Measurements from ENCODE around the gene AHCTF1.
"Not testable (repeated sequence)": the region's sequence is repeated elsewhere in the genome, so short reads cannot be mapped to it uniquely, and the experiment has no call there.

Gene AHCTF1

DNA sequence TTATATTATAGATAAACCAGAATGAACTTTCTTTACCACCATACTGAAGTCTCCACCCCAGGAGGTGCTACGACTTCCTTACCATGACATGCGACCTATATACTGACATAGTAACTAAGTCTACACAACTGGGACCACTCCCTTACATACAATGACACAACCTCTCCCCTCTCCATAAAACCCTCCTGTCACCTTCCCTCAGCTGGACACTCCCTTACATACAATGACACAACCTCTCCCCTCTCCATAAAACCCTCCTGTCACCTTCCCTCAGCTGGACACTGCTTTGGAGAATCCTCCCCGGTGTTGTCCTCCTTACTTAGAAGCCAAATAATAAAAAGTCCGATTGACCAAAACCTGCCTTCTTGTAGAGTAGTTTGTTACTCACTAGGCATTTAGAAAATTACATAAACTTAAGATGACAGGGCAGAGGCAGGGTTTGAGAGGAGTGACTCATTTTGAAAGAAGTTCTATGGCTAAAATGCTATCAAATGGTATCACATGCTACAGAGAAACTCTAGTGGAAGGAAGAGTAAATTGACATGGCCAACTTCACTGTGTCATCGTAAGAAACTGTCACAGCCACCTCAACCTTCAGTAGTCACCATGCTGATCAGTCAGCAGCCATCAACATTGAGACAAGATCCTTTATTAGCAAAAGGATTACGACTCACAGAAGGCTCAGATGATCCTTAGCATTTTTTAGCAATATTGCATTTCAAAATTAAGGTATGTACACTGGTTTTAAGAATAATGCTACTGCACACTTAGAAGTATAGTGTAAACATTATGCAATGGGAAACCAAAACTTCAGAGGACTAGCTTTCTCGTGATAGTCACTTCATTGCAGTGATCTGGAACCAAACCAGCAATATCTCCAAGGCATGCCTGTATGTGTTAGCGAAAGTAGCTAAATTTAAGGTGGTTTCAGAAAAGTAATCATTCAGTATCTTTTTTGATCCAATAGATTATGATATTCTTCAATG is 56.4 kb downstream of the AHCTF1 start:
- ATAC-seq (ENCODE audit: low read depth) = peak; percentile 59; the same call in 1 of the 3 replicates
- TF ChIP-seq, protein P1, sequence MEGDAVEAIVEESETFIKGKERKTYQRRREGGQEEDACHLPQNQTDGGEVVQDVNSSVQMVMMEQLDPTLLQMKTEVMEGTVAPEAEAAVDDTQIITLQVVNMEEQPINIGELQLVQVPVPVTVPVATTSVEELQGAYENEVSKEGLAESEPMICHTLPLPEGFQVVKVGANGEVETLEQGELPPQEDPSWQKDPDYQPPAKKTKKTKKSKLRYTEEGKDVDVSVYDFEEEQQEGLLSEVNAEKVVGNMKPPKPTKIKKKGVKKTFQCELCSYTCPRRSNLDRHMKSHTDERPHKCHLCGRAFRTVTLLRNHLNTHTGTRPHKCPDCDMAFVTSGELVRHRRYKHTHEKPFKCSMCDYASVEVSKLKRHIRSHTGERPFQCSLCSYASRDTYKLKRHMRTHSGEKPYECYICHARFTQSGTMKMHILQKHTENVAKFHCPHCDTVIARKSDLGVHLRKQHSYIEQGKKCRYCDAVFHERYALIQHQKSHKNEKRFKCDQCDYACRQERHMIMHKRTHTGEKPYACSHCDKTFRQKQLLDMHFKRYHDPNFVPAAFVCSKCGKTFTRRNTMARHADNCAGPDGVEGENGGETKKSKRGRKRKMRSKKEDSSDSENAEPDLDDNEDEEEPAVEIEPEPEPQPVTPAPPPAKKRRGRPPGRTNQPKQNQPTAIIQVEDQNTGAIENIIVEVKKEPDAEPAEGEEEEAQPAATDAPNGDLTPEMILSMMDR (IDR thresholded peaks at IDR 0.05; ENCODE audit: poor library complexity, severe bottlenecking) = no peak
- DNase-seq (ENCODE audit: low spot score) = no peak
- Histone ChIP-seq H3K27ac (ENCODE audit: poor library complexity, severe bottlenecking) (no peak overlapping the region), H3K4me1 (ENCODE audit: insufficient read depth, poor library complexity, severe bottlenecking) (no peaks in the 10 kb centered on the region), H3K9me3 (ENCODE audit: severe bottlenecking) (no peaks in the 10 kb centered on the region), H3K27me3 (ENCODE audit: insufficient read depth, poor library complexity, severe bottlenecking) (no peaks in the 10 kb centered on the region), H3K36me3 (ENCODE audit: low read depth) (peaks cover 64% of the 10 kb centered on the region), H3K4me3 (ENCODE audit: severe bottlenecking) (no peak overlapping the region)

DNA sequence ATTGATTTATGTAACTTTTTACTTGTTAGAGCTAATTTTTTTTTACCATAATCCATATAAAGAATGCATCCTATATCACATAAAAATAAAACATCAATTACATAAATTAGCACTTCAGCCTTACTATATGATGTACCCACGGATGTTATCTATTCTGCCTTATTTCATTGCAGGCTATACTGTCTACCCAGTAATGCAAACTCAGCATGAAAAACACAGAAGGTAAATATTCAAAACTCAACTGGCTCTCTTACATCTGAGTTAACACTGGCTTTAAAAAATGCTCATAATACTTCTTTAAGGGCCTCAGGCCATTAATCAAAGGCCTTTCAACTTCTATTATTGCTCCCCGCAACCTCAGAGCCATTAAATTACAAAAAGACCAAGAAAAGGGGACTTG is 65.8 kb downstream of the AHCTF1 start:
- Histone ChIP-seq H3K4me1 (ENCODE audit: insufficient read depth, poor library complexity, severe bottlenecking) (no peaks in the 10 kb centered on the region), H3K36me3 (ENCODE audit: low read depth) (peaks cover 76% of the 10 kb centered on the region), H3K27ac (ENCODE audit: poor library complexity, severe bottlenecking) (no peak overlapping the region), H3K9me3 (ENCODE audit: severe bottlenecking) (no peaks in the 10 kb centered on the region), H3K27me3 (ENCODE audit: insufficient read depth, poor library complexity, severe bottlenecking) (no peaks in the 10 kb centered on the region), H3K4me3 (ENCODE audit: severe bottlenecking) (no peak overlapping the region)
- TF ChIP-seq, protein P1 (IDR thresholded peaks at IDR 0.05; ENCODE audit: poor library complexity, severe bottlenecking) = no peak
- DNase-seq (ENCODE audit: low spot score) (no peak), ATAC-seq (ENCODE audit: low read depth) (no peak)

DNA sequence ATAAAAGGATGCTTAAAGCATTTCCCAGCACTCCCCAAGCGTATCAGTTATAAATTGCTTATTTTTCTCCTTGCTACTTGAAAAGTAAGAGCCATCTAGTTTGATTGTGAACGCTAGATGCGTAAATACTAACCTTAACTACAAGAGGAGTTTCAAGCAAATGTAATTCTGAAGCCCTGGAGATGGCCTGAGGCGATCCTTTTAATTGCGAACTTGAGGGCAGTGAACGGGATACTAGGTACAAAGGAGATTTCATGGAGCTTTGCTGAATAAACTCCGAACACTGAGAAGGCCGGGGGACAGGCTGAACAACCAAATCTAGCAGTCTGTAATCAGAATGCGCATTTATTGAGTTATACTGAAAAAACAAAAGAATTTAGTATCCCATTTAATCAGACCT is 68.0 kb downstream of the AHCTF1 start:
- H3K27ac ChIP-seq (ENCODE audit: poor library complexity, severe bottlenecking); ATAC-seq (ENCODE audit: low read depth); H3K4me1 ChIP-seq (ENCODE audit: insufficient read depth, poor library complexity, severe bottlenecking); H3K27me3 ChIP-seq (ENCODE audit: insufficient read depth, poor library complexity, severe bottlenecking); H3K9me3 ChIP-seq (ENCODE audit: severe bottlenecking); DNase-seq (ENCODE audit: low spot score); H3K4me3 ChIP-seq (ENCODE audit: severe bottlenecking): not testable (repeated sequence)
- peaks cover 82% of the 10 kb centered on the region for H3K36me3 ChIP-seq (ENCODE audit: low read depth)

DNA sequence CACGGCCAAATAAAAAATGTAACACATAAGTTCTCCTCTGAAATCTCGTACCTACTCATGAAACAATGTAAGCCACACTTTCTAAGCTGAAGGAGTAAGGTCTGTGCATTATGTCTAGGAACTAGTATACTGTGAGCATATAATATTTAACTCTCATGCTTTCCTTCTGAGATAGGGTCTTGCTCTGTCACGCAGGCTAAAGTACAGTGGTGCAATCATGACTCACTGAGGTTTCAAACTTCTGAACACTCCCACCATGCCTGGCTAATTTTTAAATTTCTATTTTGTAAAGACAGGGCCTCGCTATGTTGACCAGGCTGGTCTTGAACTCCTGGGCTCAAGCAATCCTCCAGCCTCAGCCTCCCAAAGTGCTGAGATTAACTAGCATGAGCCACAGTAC is 71.3 kb downstream of the AHCTF1 start:
- no peak for ATAC-seq (ENCODE audit: low read depth)
- H3K36me3 ChIP-seq (ENCODE audit: low read depth) = peaks cover 88% of the 10 kb centered on the region

DNA sequence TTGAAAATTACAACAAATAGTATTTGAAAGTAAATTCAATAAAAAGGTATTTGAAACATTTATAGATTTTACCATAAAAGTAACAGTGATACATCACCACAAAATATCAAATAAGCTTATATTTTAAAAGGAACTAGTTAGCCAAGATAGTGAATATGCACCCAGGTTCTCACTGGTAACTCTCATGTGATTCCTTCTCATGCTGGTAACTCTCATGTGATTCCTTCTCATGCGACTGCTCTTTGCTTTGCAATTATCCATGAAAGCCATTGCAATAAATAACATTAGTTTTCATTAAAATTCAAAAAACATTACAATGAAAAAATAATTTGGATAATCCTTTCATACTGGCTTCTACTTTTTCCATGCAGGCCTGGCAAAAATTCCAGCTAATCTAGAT is 75.4 kb downstream of the AHCTF1 start:
- H3K27me3 ChIP-seq (ENCODE audit: insufficient read depth, poor library complexity, severe bottlenecking) = no peaks in the 10 kb centered on the region
- H3K36me3 ChIP-seq (ENCODE audit: low read depth) = peaks cover 94% of the 10 kb centered on the region
- H3K4me3 ChIP-seq (ENCODE audit: severe bottlenecking) = no peak overlapping the region
- H3K9me3 ChIP-seq (ENCODE audit: severe bottlenecking) = no peaks in the 10 kb centered on the region
- DNase-seq (ENCODE audit: low spot score) (no peak), ATAC-seq (ENCODE audit: low read depth) (no peak)
- H3K4me1 ChIP-seq (ENCODE audit: insufficient read depth, poor library complexity, severe bottlenecking) = no peaks in the 10 kb centered on the region
- H3K27ac ChIP-seq (ENCODE audit: poor library complexity, severe bottlenecking) = no peak overlapping the region
- TF ChIP-seq, protein P1 (IDR thresholded peaks at IDR 0.05; ENCODE audit: poor library complexity, severe bottlenecking) = no peak

More for the DNA sequence above, 71.3 kb downstream of the AHCTF1 start:
- H3K27me3 ChIP-seq (ENCODE audit: insufficient read depth, poor library complexity, severe bottlenecking) = no peaks in the 10 kb centered on the region
- no peaks in the 10 kb centered on the region for H3K4me1 ChIP-seq (ENCODE audit: insufficient read depth, poor library complexity, severe bottlenecking)
- H3K9me3 ChIP-seq (ENCODE audit: severe bottlenecking) = no peaks in the 10 kb centered on the region
- no peak overlapping the region for H3K27ac ChIP-seq (ENCODE audit: poor library complexity, severe bottlenecking)
- H3K4me3 ChIP-seq (ENCODE audit: severe bottlenecking) = no peak overlapping the region
- no peak for DNase-seq (ENCODE audit: low spot score)
- TF ChIP-seq, protein P1 (IDR thresholded peaks at IDR 0.05; ENCODE audit: poor library complexity, severe bottlenecking) = no peak

DNA sequence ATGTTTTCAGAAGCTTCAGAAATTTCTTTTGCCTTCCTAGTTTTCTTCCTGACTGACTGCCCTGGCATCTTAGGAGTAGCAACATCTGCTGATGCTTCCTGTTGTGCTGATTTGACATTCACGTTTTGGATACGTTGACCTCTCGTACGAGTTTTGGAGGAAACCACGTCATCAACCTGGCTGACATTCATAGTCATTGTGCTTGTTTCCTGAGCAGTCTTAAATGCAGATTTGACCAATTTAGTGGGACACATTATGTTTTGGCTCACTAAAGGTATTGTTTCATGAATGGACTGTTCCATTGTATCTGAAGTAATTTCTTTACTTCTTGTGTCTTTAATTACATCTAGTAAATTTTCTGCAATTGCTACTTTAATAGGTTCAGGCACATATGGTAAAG is 81.1 kb downstream of the AHCTF1 start:
- H3K27ac ChIP-seq (ENCODE audit: poor library complexity, severe bottlenecking) = not testable (repeated sequence)
- peaks cover 83% of the 10 kb centered on the region for H3K36me3 ChIP-seq (ENCODE audit: low read depth)

More for the DNA sequence above, 81.1 kb downstream of the AHCTF1 start:
- not testable (repeated sequence) for H3K27me3 ChIP-seq (ENCODE audit: insufficient read depth, poor library complexity, severe bottlenecking); DNase-seq (ENCODE audit: low spot score); H3K4me3 ChIP-seq (ENCODE audit: severe bottlenecking); ATAC-seq (ENCODE audit: low read depth); H3K4me1 ChIP-seq (ENCODE audit: insufficient read depth, poor library complexity, severe bottlenecking); H3K9me3 ChIP-seq (ENCODE audit: severe bottlenecking)
